Measurements from ENCODE around the gene ATP11A.
"Not testable (repeated sequence)": the region's sequence is repeated elsewhere in the genome, so short reads cannot be mapped to it uniquely, and the experiment has no call there.

ATP11A gene

GRCh38 chr13:112882555-112883024 is 192.8 kb downstream of the ATP11A start:
- Histone ChIP-seq H3K27me3 (ENCODE audit: insufficient read depth, poor library complexity, severe bottlenecking) (no peaks in the 10 kb centered on the region), H3K4me1 (ENCODE audit: insufficient read depth, poor library complexity, severe bottlenecking) (no peaks in the 10 kb centered on the region), H3K4me3 (ENCODE audit: severe bottlenecking) (no peak overlapping the region), H3K9me3 (ENCODE audit: severe bottlenecking) (no peaks in the 10 kb centered on the region), H3K36me3 (ENCODE audit: low read depth) (no peaks in the 10 kb centered on the region), H3K27ac (ENCODE audit: poor library complexity, severe bottlenecking) (no peak overlapping the region)
- ATAC-seq (ENCODE audit: low read depth) = no peak
- no peak for TF ChIP-seq CTCF (IDR thresholded peaks at IDR 0.05; ENCODE audit: poor library complexity, severe bottlenecking)
- DNase-seq (ENCODE audit: low spot score) = no peak

- no peak for TF ChIP-seq CTCF (IDR thresholded peaks at IDR 0.05; ENCODE audit: poor library complexity, severe bottlenecking)
- no peaks in the 10 kb centered on the region for H3K27me3 ChIP-seq (ENCODE audit: insufficient read depth, poor library complexity, severe bottlenecking)
- no peaks in the 10 kb centered on the region for H3K9me3 ChIP-seq (ENCODE audit: severe bottlenecking)
- no peaks in the 10 kb centered on the region for H3K4me1 ChIP-seq (ENCODE audit: insufficient read depth, poor library complexity, severe bottlenecking)
- no peaks in the 10 kb centered on the region for H3K36me3 ChIP-seq (ENCODE audit: low read depth)
- H3K27ac ChIP-seq (ENCODE audit: poor library complexity, severe bottlenecking) = no peak overlapping the region
- DNase-seq (ENCODE audit: low spot score) = no peak
- no peak overlapping the region for H3K4me3 ChIP-seq (ENCODE audit: severe bottlenecking)
- ATAC-seq (ENCODE audit: low read depth) = no peak
Measured at GRCh38 chr13:112883241-112883945, 193.6 kb downstream of the ATP11A start.

- H3K4me3 ChIP-seq (ENCODE audit: severe bottlenecking); H3K36me3 ChIP-seq (ENCODE audit: low read depth); DNase-seq (ENCODE audit: low spot score); H3K27ac ChIP-seq (ENCODE audit: poor library complexity, severe bottlenecking); H3K27me3 ChIP-seq (ENCODE audit: insufficient read depth, poor library complexity, severe bottlenecking); H3K9me3 ChIP-seq (ENCODE audit: severe bottlenecking); H3K4me1 ChIP-seq (ENCODE audit: insufficient read depth, poor library complexity, severe bottlenecking); ATAC-seq (ENCODE audit: low read depth): not testable (repeated sequence)
Measured at GRCh38 chr13:112884700-112885099, 194.9 kb downstream of the ATP11A start.

GRCh38 chr13:112885242-112885781 is 195.5 kb downstream of the ATP11A start:
- Histone ChIP-seq H3K4me3 (ENCODE audit: severe bottlenecking) (no peak overlapping the region), H3K27me3 (ENCODE audit: insufficient read depth, poor library complexity, severe bottlenecking) (no peaks in the 10 kb centered on the region), H3K9me3 (ENCODE audit: severe bottlenecking) (no peaks in the 10 kb centered on the region), H3K27ac (ENCODE audit: poor library complexity, severe bottlenecking) (no peak overlapping the region), H3K4me1 (ENCODE audit: insufficient read depth, poor library complexity, severe bottlenecking) (no peaks in the 10 kb centered on the region), H3K36me3 (ENCODE audit: low read depth) (no peaks in the 10 kb centered on the region)
- ATAC-seq (ENCODE audit: low read depth) = no peak; the same call in 2 of the 3 replicates
- no peak for TF ChIP-seq CTCF (IDR thresholded peaks at IDR 0.05; ENCODE audit: poor library complexity, severe bottlenecking)
- DNase-seq (ENCODE audit: low spot score) = no peak

- no peak for TF ChIP-seq CTCF (IDR thresholded peaks at IDR 0.05; ENCODE audit: poor library complexity, severe bottlenecking)
- Histone ChIP-seq H3K27me3 (ENCODE audit: insufficient read depth, poor library complexity, severe bottlenecking) (no peaks in the 10 kb centered on the region), H3K36me3 (ENCODE audit: low read depth) (no peaks in the 10 kb centered on the region), H3K27ac (ENCODE audit: poor library complexity, severe bottlenecking) (no peak overlapping the region), H3K4me1 (ENCODE audit: insufficient read depth, poor library complexity, severe bottlenecking) (no peaks in the 10 kb centered on the region), H3K4me3 (ENCODE audit: severe bottlenecking) (peak overlapping the region; percentile 10), H3K9me3 (ENCODE audit: severe bottlenecking) (no peaks in the 10 kb centered on the region)
- ATAC-seq (ENCODE audit: low read depth) = peak; percentile 98
- DNase-seq (ENCODE audit: low spot score) = peak; percentile 91
Measured at GRCh38 chr13:112885782-112886268, 196.0 kb downstream of the ATP11A start.

All from RWPE2 (cell line).